ENCODE results near the gene NFE2L2.
"Not testable (repeated sequence)": the region's sequence is repeated elsewhere in the genome, so short reads cannot be mapped to it uniquely, and the experiment has no call there.

NFE2L2 gene

GRCh38 chr2:177255227-177255601 lies 9.3 kb downstream of the NFE2L2 start:
- no peak for DNase-seq

- peak; percentile 60 for DNase-seq
Measured at GRCh38 chr2:177254433-177255226, 9.9 kb downstream of the NFE2L2 start.

GRCh38 chr2:177253704-177254103 lies 10.8 kb downstream of the NFE2L2 start:
- DNase-seq = no peak

GRCh38 chr2:177252808-177253531 lies 11.6 kb downstream of the NFE2L2 start:
- no peak for DNase-seq

- DNase-seq = no peak
Measured at GRCh38 chr2:177251165-177251542, 13.4 kb downstream of the NFE2L2 start.

- DNase-seq = no peak
Measured at GRCh38 chr2:177250461-177250860, 14.1 kb downstream of the NFE2L2 start.

- no peak for DNase-seq
Measured at GRCh38 chr2:177249038-177249437, 15.5 kb downstream of the NFE2L2 start.

GRCh38 chr2:177247693-177248262 lies 16.7 kb downstream of the NFE2L2 start:
- DNase-seq = no peak

GRCh38 chr2:177246523-177247030 lies 17.9 kb downstream of the NFE2L2 start:
- not testable (repeated sequence) for DNase-seq

GRCh38 chr2:177246000-177246399 lies 18.5 kb downstream of the NFE2L2 start:
- no peak for DNase-seq

GRCh38 chr2:177245010-177245422 lies 19.5 kb downstream of the NFE2L2 start:
- peak; percentile 91 for DNase-seq

- DNase-seq = no peak
Measured at GRCh38 chr2:177244244-177244771, 20.2 kb downstream of the NFE2L2 start.

GRCh38 chr2:177243476-177243875 lies 21.1 kb downstream of the NFE2L2 start:
- DNase-seq = peak; percentile 44

GRCh38 chr2:177243073-177243472 lies 21.5 kb downstream of the NFE2L2 start:
- no peak for DNase-seq

GRCh38 chr2:177242121-177242987 lies 22.2 kb downstream of the NFE2L2 start:
- peak; percentile 97 for DNase-seq

GRCh38 chr2:177241711-177242120 lies 22.8 kb downstream of the NFE2L2 start:
- DNase-seq = peak; percentile 51

- DNase-seq = peak; percentile 56
Measured at GRCh38 chr2:177239932-177240630, 24.4 kb downstream of the NFE2L2 start.

- no peak for DNase-seq
Measured at GRCh38 chr2:177239053-177239452, 25.5 kb downstream of the NFE2L2 start.

GRCh38 chr2:177237932-177238331 lies 26.6 kb downstream of the NFE2L2 start:
- no peak for DNase-seq

GRCh38 chr2:177235855-177236437 lies 28.6 kb downstream of the NFE2L2 start:
- no peak for DNase-seq

GRCh38 chr2:177234267-177234666 lies 30.3 kb downstream of the NFE2L2 start:
- no peak for DNase-seq

All from fibroblast of skin of scalp (primary cell).